ENCODE results near the gene SPRTN.

DNA sequence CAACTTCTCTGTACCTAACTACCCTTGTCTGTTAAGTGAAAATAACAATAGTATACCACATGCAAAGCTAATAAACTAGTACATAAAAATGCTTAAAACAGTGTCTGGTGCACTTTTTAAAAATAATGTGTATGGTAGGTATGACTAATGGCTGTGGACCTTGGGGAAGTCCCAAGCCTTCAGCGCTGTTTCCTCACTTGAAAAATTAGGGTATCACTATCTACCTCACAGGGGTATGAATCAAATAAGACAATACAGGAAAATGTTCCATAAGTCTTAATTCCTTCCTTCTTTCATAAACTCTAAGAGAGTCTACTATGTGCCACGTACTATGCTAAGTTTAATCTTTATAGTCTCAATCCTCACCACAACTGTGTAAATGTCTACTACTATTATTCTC, 52.0 kb downstream of the SPRTN start:
- TF ChIP-seq CTCF (IDR thresholded peaks at IDR 0.05) (no peak), POLR2A (IDR thresholded peaks at IDR 0.05) (no peak)
